ENCODE data around the gene C15orf39.

C15orf39 gene

DNA sequence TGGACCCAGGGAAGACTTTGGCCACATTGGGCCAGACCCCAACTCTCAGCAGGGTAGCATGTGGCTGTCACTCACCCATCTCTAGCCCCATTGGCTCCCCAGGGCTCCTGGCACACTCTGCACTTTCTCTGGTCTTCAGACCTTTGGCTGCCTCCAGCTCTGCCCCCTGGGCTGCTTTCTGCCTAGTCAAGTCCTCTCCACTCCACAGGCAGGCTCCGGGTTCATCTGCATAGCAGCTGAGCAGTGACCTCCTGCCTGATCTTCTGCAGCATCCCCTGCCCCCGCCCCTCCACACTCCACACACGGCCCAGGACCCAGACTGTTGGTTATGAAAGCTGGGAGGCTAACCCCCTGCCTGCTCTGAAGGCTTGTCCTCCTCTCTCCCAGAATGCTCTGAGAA is 8.4 kb upstream of the C15orf39 start:
- no peaks in the 10 kb centered on the region for H4K20me1 ChIP-seq (ENCODE audit: insufficient read depth)
- H3K4me1 ChIP-seq (ENCODE audit: low read depth, poor library complexity, severe bottlenecking), result peaks cover 15% of the 10 kb centered on the region
- TF ChIP-seq, protein P1, sequence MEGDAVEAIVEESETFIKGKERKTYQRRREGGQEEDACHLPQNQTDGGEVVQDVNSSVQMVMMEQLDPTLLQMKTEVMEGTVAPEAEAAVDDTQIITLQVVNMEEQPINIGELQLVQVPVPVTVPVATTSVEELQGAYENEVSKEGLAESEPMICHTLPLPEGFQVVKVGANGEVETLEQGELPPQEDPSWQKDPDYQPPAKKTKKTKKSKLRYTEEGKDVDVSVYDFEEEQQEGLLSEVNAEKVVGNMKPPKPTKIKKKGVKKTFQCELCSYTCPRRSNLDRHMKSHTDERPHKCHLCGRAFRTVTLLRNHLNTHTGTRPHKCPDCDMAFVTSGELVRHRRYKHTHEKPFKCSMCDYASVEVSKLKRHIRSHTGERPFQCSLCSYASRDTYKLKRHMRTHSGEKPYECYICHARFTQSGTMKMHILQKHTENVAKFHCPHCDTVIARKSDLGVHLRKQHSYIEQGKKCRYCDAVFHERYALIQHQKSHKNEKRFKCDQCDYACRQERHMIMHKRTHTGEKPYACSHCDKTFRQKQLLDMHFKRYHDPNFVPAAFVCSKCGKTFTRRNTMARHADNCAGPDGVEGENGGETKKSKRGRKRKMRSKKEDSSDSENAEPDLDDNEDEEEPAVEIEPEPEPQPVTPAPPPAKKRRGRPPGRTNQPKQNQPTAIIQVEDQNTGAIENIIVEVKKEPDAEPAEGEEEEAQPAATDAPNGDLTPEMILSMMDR (conservative IDR thresholded peaks at IDR 0.05; ENCODE audit: low read depth, low read length), result no peak
- H3K9ac ChIP-seq, result no peak overlapping the region
- H3K4me2 ChIP-seq, result no peak overlapping the region
- no peak overlapping the region for H3K27ac ChIP-seq
- H3K79me2 ChIP-seq (ENCODE audit: insufficient read depth, low read depth), result no peaks in the 10 kb centered on the region
- no peaks in the 10 kb centered on the region for H3K36me3 ChIP-seq (ENCODE audit: insufficient read depth)
- H3K4me3 ChIP-seq (IDR thresholded peaks at IDR 0.05; ENCODE audit: insufficient read depth, low read depth, low read length), result no peak overlapping the region
- H2AFZ ChIP-seq (ENCODE audit: low read depth), result no peak overlapping the region
- no peaks in the 10 kb centered on the region for H3K27me3 ChIP-seq (ENCODE audit: insufficient read depth, low read depth)

DNA sequence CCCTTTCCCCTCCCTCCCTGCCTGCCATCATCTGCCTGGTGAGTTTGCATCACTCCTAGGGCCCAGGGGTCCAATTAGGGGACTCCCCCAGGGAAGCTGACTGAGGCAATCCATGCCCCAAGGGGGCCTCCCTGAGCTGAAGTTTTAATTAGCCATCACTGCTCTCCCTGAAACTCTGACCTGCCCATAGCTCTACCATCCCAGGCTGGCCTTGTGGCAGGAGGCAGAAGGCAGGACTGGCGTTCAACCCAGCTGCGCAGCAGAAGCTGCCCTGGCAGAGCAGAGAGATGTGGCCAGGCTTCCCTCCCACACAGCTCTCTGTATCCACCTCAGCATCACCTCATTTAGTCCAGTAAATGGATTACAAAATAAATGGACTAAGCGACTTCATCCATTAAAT is 7.7 kb upstream of the C15orf39 start:
- TF ChIP-seq, protein P1 (conservative IDR thresholded peaks at IDR 0.05; ENCODE audit: low read depth, low read length), result no peak
- Histone ChIP-seq H3K36me3 (ENCODE audit: insufficient read depth) (no peaks in the 10 kb centered on the region), H4K20me1 (ENCODE audit: insufficient read depth) (no peaks in the 10 kb centered on the region), H3K4me3 (IDR thresholded peaks at IDR 0.05; ENCODE audit: insufficient read depth, low read depth, low read length) (no peak overlapping the region), H3K27ac (no peak overlapping the region), H3K79me2 (ENCODE audit: insufficient read depth, low read depth) (no peaks in the 10 kb centered on the region), H3K4me2 (no peak overlapping the region), H3K27me3 (ENCODE audit: insufficient read depth, low read depth) (no peaks in the 10 kb centered on the region), H3K9ac (no peak overlapping the region), H3K4me1 (ENCODE audit: low read depth, poor library complexity, severe bottlenecking) (peaks cover 22% of the 10 kb centered on the region), H2AFZ (ENCODE audit: low read depth) (no peak overlapping the region)

DNA sequence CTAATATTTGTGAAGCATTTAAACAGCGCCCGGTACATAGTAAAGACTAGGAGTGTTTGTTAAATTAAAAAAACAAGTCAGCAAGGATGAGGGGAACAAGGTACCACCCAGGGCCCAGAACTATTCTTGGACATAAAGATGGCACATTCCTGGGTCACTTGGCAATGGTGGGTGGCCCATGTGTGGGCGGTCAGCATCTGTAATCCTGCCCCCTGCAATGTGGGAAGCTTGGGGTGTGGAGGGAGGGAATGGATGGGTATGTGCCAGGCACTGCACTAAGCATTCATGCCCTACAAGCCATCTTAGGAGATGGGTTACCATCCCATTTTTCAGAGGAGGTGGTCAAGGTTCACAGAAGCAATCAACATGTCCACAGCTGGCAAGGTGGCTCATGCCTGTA is 7.3 kb upstream of the C15orf39 start:
- Histone ChIP-seq H3K27ac (no peak overlapping the region), H3K79me2 (ENCODE audit: insufficient read depth, low read depth) (no peaks in the 10 kb centered on the region), H3K4me3 (IDR thresholded peaks at IDR 0.05; ENCODE audit: insufficient read depth, low read depth, low read length) (no peak overlapping the region), H3K36me3 (ENCODE audit: insufficient read depth) (no peaks in the 10 kb centered on the region), H3K27me3 (ENCODE audit: insufficient read depth, low read depth) (no peaks in the 10 kb centered on the region), H3K9ac (no peak overlapping the region), H4K20me1 (ENCODE audit: insufficient read depth) (no peaks in the 10 kb centered on the region), H3K4me2 (no peak overlapping the region), H3K4me1 (ENCODE audit: low read depth, poor library complexity, severe bottlenecking) (peaks cover 26% of the 10 kb centered on the region), H2AFZ (ENCODE audit: low read depth) (no peak overlapping the region)
- TF ChIP-seq, protein P1 (conservative IDR thresholded peaks at IDR 0.05; ENCODE audit: low read depth, low read length), result no peak

DNA sequence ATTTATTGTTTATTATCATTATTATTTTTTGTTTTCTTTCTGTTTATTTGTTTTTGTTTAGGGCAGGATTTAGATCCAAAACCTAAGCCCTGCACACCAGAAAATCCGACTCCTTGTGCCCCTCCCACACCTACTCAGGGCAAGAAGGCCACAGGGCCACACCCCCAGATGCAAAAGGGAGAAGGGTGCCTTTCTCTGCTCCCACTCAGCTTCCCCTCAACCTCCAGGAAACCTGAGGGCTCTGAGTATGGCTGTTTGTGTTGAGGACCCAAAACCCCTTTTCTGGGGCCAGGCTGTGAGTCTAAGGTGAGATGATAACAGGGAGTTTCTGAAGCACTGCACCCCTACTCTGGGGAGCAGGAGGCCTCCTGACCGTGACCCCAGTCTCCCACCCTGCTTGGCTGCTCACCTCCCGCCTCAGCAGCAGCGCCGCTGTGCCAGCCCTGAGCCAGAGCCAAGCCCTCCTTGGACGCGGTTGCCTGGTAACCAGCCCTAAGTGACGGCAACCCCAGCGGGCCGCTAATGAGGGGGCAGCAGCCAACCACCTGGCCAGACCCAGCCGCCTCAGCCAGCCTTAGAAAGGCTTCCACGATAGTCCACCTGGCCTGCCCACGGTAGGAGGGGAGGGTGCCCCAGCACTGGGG is 6.4 kb upstream of the C15orf39 start:
- H3K4me3 ChIP-seq (IDR thresholded peaks at IDR 0.05; ENCODE audit: insufficient read depth, low read depth, low read length), result no peak overlapping the region
- no peaks in the 10 kb centered on the region for H3K27me3 ChIP-seq (ENCODE audit: insufficient read depth, low read depth)
- no peak overlapping the region for H3K27ac ChIP-seq
- H3K79me2 ChIP-seq (ENCODE audit: insufficient read depth, low read depth), result no peaks in the 10 kb centered on the region
- H3K4me1 ChIP-seq (ENCODE audit: low read depth, poor library complexity, severe bottlenecking), result peaks cover 35% of the 10 kb centered on the region
- TF ChIP-seq, protein P1 (conservative IDR thresholded peaks at IDR 0.05; ENCODE audit: low read depth, low read length), result no peak
- H4K20me1 ChIP-seq (ENCODE audit: insufficient read depth), result no peaks in the 10 kb centered on the region
- H3K9ac ChIP-seq, result no peak overlapping the region
- no peaks in the 10 kb centered on the region for H3K36me3 ChIP-seq (ENCODE audit: insufficient read depth)
- no peak overlapping the region for H3K4me2 ChIP-seq
- H2AFZ ChIP-seq (ENCODE audit: low read depth), result no peak overlapping the region

Measured in KMS-11 (cell line).